Smooth muscle cell (in vitro differentiated cells): ENCODE measurements around the gene TIAM1. TPM values are rescaled to one million over a fixed set of nuclear protein-coding genes. Genes with fewer than 3 reads are reported as not detected.
"Not testable (repeated sequence)": the region's sequence is repeated elsewhere in the genome, so short reads cannot be mapped to it uniquely, and the experiment has no call there.

Source experiments
- DNase-seq: peaks from one replicate; lab custom pipeline; 2025; ENCODE audit not compliant: unreplicated experiment; lab: John Stamatoyannopoulos, UW
- H2AFZ ChIP-seq: fragments of 200-600 bp; sonication (generic); 2 replicates; pipeline ENCODE4 v1.6.0; 2016; ENCODE audit warnings: antibody characterized with exemption, low read depth, mild to moderate bottlenecking
- H3F3A ChIP-seq: fragments of 200-600 bp; sonication (generic); 2 replicates; pipeline ENCODE4 v1.6.0; 2017; ENCODE audit warnings: antibody characterized with exemption, low read depth
- H3K27ac ChIP-seq: fragments of 200-600 bp; sonication (generic); 2 replicates; pipeline ENCODE4 v1.5.1; 2016; ENCODE audit warnings: low read depth, mild to moderate bottlenecking
- H3K27me3 ChIP-seq: fragments of 200-600 bp; sonication (generic); 2 replicates; pipeline ENCODE4 v1.6.1; 2016; ENCODE audit warnings: low read depth, mild to moderate bottlenecking
- H3K36me3 ChIP-seq: fragments of 200-600 bp; sonication (generic); 2 replicates; pipeline ENCODE4 v1.5.1; 2016; ENCODE audit warnings: low read depth
- H3K4me1 ChIP-seq: fragments of 200-600 bp; sonication (generic); 2 replicates; pipeline ENCODE4 v1.5.1; 2016; ENCODE audit warnings: low read depth
- H3K4me2 ChIP-seq: fragments of 200-600 bp; sonication (generic); 2 replicates; pipeline ENCODE4 v1.6.0; 2016; ENCODE audit warnings: mild to moderate bottlenecking
- H3K4me3 ChIP-seq: fragments of 200-600 bp; sonication (generic); 2 replicates; pipeline ENCODE4 v1.5.1; 2016; ENCODE audit warnings: mild to moderate bottlenecking
- H3K79me2 ChIP-seq: fragments of 200-600 bp; sonication (generic); 2 replicates; pipeline ENCODE4 v1.6.0; 2016; ENCODE audit warnings: low read depth, mild to moderate bottlenecking
- H3K9ac ChIP-seq: fragments of 200-600 bp; sonication (generic); 2 replicates; pipeline ENCODE4 v1.6.0; 2016; ENCODE audit warnings: low read depth
- H3K9me3 ChIP-seq: fragments of 200-600 bp; sonication (generic); replicated peaks from 2 replicates; pipeline ENCODE4 v1.5.1; 2016; ENCODE audit warnings: low read depth
- H4K20me1 ChIP-seq: fragments of 200-600 bp; sonication (generic); 2 replicates; pipeline ENCODE4 v1.6.0; 2016; ENCODE audit warnings: low read depth
- CTCF ChIP-seq: fragments of 200-600 bp; sonication (generic); IDR thresholded peaks from 2 replicates; pipeline ENCODE4 v1.5.1; 2017; ENCODE audit warnings: borderline replicate concordance, mild to moderate bottlenecking, antibody characterized with exemption; ENCODE audit not compliant: insufficient read depth, poor library complexity, severe bottlenecking
- WGBS: methylation state at CpG from one replicate; pipeline ENCODE4 v1.1.7; 2016; ENCODE audit warnings: low lambda C conversion rate; 5-methylcytosine and 5-hydroxymethylcytosine counted together
- polyA plus RNA-seq: library from polyadenylated mRNA; unstranded; fragments of >200 nt; fragmentation: Nextera tagmentation; extraction: Ambion mirVana; gene quantifications from 2 replicates; pipeline ENCODE4 v1.2.1, GENCODE V29; 2016
- total RNA-seq: library from RNA; depleted of rRNA; stranded (reverse); fragments of >200 nt; gene quantifications from 2 replicates; pipeline ENCODE4 v1.2.3, GENCODE V29; 2014

Gene TIAM1
- total and polyA plus RNA-seq, 2 experiments from 2014 or later: 3.2 to 12.9 TPM

GRCh38 chr21:31232344-31232743 lies 111.7 kb downstream of the TIAM1 start:
- Histone ChIP-seq H3K79me2 (no peaks in the 10 kb centered on the region), H2AFZ (no peak overlapping the region), H4K20me1 (no peaks in the 10 kb centered on the region), H3K4me3 (no peak overlapping the region), H3K4me1 (no peaks in the 10 kb centered on the region), H3K4me2 (no peak overlapping the region), H3K36me3 (no peaks in the 10 kb centered on the region), H3K9ac (no peak overlapping the region), H3F3A (peaks cover 4% of the 10 kb centered on the region), H3K9me3 (no peaks in the 10 kb centered on the region), H3K27me3 (no peaks in the 10 kb centered on the region), H3K27ac (no peak overlapping the region)
- TF ChIP-seq CTCF: no peak
- 100% methylated on average over 3 of the region's 3 CpGs for WGBS
- DNase-seq: no peak

GRCh38 chr21:31230937-31231336 lies 113.1 kb downstream of the TIAM1 start:
- Histone ChIP-seq H3K27me3 (no peaks in the 10 kb centered on the region), H3K9ac (no peak overlapping the region), H3K79me2 (no peaks in the 10 kb centered on the region), H3K4me3 (no peak overlapping the region), H3K36me3 (no peaks in the 10 kb centered on the region), H3K27ac (no peak overlapping the region), H3F3A (peaks cover 2% of the 10 kb centered on the region), H3K4me1 (no peaks in the 10 kb centered on the region), H2AFZ (no peak overlapping the region), H3K4me2 (no peak overlapping the region), H3K9me3 (no peaks in the 10 kb centered on the region), H4K20me1 (no peaks in the 10 kb centered on the region)
- 95% methylated on average over 6 of the region's 6 CpGs for WGBS
- DNase-seq: no peak
- no peak for TF ChIP-seq CTCF

GRCh38 chr21:31228723-31229122 lies 115.3 kb downstream of the TIAM1 start:
- not testable (repeated sequence) for DNase-seq

GRCh38 chr21:31225713-31226112 lies 118.3 kb downstream of the TIAM1 start:
- no peaks in the 10 kb centered on the region for H4K20me1 ChIP-seq
- no peak overlapping the region for H3K4me2 ChIP-seq
- H2AFZ ChIP-seq: no peak overlapping the region
- H3K9me3 ChIP-seq: no peaks in the 10 kb centered on the region
- no peaks in the 10 kb centered on the region for H3K79me2 ChIP-seq
- H3F3A ChIP-seq: peaks cover 3% of the 10 kb centered on the region
- H3K27ac ChIP-seq: no peak overlapping the region
- TF ChIP-seq CTCF: no peak
- no peak for DNase-seq
- no peaks in the 10 kb centered on the region for H3K27me3 ChIP-seq
- 97% methylated on average over 11 of the region's 11 CpGs for WGBS
- no peak overlapping the region for H3K9ac ChIP-seq
- no peaks in the 10 kb centered on the region for H3K36me3 ChIP-seq
- H3K4me3 ChIP-seq: no peak overlapping the region
- H3K4me1 ChIP-seq: peaks cover 7% of the 10 kb centered on the region

More at GRCh38 chr21:31228723-31229122, 115.3 kb downstream of the TIAM1 start:
- not testable (repeated sequence) for H3K4me3 ChIP-seq, H3K9me3 ChIP-seq, H3K4me1 ChIP-seq, H3K79me2 ChIP-seq, H4K20me1 ChIP-seq, H3K27me3 ChIP-seq, H3K36me3 ChIP-seq, H2AFZ ChIP-seq, H3K27ac ChIP-seq, H3F3A ChIP-seq, H3K4me2 ChIP-seq, H3K9ac ChIP-seq
- WGBS: 93% methylated on average over 6 of the region's 6 CpGs
